Activated naive CD8-positive, alpha-beta T cell treated with anti-CD3 and anti-CD28 coated beads for 36 hours (primary cell): ENCODE measurements around the gene HINT2. TPM values are rescaled to one million over a fixed set of nuclear protein-coding genes. Genes with fewer than 3 reads are reported as not detected.

Source experiments
- DNase-seq: peaks from one replicate; pipeline ENCODE4 v3.0.0; 2021
- H3K27ac Mint-ChIP-seq: one replicate; pipeline ENCODE4 v1.8.0; 2022; ENCODE audit warnings: mild to moderate bottlenecking, moderate library complexity, mixed read lengths
- H3K27me3 Mint-ChIP-seq: one replicate; pipeline ENCODE4 v1.8.0; 2022; ENCODE audit warnings: mild to moderate bottlenecking, mixed read lengths
- H3K36me3 Mint-ChIP-seq: one replicate; pipeline ENCODE4 v1.8.0; 2021; ENCODE audit warnings: mild to moderate bottlenecking, mixed read lengths
- H3K4me1 Mint-ChIP-seq: one replicate; pipeline ENCODE4 v1.8.0; 2021; ENCODE audit warnings: mixed read lengths
- H3K4me3 Mint-ChIP-seq: one replicate; pipeline ENCODE4 v1.8.0; 2022; ENCODE audit warnings: mild to moderate bottlenecking, moderate library complexity, mixed read lengths
- H3K9me3 Mint-ChIP-seq: one replicate; pipeline ENCODE4 v1.8.0; 2022; ENCODE audit warnings: mixed read lengths
- total RNA-seq, 2 experiments: library from RNA; stranded (reverse); gene quantifications; one replicate each; pipeline ENCODE4 v1.2.3, GENCODE V29; 2021

Gene HINT2
- total RNA-seq, 2 experiments from 2014 or later: 65.0 to 70.1 TPM

GRCh38 chr9:35806101-35806500, 8.7 kb downstream of the HINT2 start:
- H3K4me1 Mint-ChIP-seq: peaks cover 7% of the 10 kb centered on the region
- H3K9me3 Mint-ChIP-seq: no peaks in the 10 kb centered on the region

DNA sequence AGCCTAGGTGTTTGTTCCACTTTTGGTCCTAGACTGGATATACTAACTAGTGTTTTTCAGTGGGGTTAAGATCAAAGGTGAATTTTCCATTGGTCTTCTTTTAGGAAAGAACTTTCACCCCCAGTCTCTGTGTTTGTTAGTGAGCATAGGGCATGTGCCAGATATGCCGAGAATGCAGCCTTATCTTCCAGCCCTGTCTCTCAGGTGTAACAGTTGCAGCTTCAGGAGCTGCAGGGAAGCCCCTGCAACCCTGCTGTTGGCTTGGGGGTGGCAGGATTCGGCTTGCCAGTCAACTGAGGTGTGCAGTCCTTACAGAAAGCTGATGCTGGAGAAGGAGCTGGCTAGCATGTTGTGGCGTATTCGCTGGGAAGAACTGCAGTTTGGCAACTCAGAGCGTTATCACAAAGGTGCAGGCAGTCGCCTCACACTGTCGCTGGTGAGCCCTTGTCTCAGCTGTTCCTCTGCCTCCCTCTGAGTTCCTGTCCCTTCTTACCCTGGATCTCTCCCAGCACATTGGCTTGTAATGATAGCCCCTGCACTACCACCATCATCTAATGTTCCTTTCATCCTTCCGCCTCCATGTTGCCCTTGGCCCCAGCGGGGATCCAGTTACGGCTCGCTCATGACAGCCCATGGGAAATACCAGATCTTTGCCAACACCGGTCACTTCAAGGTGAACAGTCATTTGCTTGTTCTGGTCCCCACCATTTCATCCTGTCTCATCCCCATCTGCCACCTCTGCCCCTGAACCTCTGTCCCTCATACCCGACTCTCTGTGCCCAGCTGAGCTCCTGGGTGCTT, 13.3 kb downstream of the HINT2 start:
- Mint-ChIP-seq H3K27me3 (no peaks in the 10 kb centered on the region), H3K9me3 (no peaks in the 10 kb centered on the region), H3K4me1 (peaks cover 7% of the 10 kb centered on the region), H3K4me3 (no peak overlapping the region), H3K36me3 (peaks cover 12% of the 10 kb centered on the region), H3K27ac (no peak overlapping the region)
- DNase-seq: no peak

More at GRCh38 chr9:35806101-35806500, 8.7 kb downstream of the HINT2 start:
- Mint-ChIP-seq H3K4me3 (no peak overlapping the region), H3K27ac (no peak overlapping the region), H3K36me3 (peaks cover 9% of the 10 kb centered on the region), H3K27me3 (no peaks in the 10 kb centered on the region)
- no peak for DNase-seq

- no peak overlapping the region for H3K4me3 Mint-ChIP-seq
- peaks cover 7% of the 10 kb centered on the region for H3K4me1 Mint-ChIP-seq
- H3K9me3 Mint-ChIP-seq: no peaks in the 10 kb centered on the region
- H3K27ac Mint-ChIP-seq: no peak overlapping the region
- no peaks in the 10 kb centered on the region for H3K27me3 Mint-ChIP-seq
- peaks cover 10% of the 10 kb centered on the region for H3K36me3 Mint-ChIP-seq
- no peak for DNase-seq
Observed at GRCh38 chr9:35800530-35800929, 14.3 kb downstream of the HINT2 start.

DNA sequence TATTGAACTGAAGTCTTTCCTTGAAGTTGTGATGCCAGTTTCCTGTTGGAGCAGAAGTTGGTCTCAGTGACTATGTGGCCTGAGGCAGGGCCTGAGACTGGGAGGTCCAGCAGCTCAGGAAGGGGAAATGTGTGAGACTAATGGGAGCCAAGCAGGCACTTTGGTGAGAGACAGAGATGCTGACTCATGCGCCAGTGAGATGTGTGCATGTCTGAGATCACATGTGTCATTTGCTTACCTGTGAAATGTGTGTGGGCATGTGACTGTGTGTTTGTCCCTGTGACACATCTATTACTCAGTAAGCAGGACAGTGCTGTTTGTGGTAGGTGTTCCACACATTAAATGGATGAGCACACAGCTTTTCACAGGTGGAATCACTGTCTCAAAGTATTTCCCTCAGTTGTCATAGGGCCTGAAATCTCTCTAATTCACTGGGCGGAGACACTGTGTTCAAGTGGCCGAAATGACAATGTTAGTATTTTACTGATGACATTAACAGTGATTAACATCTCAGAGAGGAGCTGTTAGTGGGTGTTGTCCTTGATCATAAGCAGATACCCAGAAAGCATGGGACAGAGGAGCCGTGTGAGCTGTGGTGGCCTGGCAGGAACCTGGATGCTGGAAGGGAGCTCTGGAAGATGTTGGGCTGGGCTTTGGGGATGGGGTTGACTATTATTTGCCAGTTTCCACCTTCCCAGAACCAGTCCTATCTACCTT, 16.0 kb downstream of the HINT2 start:
- Mint-ChIP-seq H3K9me3 (no peaks in the 10 kb centered on the region), H3K27ac (no peak overlapping the region), H3K4me3 (no peak overlapping the region), H3K27me3 (no peaks in the 10 kb centered on the region), H3K36me3 (peaks cover 12% of the 10 kb centered on the region), H3K4me1 (peaks cover 11% of the 10 kb centered on the region)
- no peak for DNase-seq

DNA sequence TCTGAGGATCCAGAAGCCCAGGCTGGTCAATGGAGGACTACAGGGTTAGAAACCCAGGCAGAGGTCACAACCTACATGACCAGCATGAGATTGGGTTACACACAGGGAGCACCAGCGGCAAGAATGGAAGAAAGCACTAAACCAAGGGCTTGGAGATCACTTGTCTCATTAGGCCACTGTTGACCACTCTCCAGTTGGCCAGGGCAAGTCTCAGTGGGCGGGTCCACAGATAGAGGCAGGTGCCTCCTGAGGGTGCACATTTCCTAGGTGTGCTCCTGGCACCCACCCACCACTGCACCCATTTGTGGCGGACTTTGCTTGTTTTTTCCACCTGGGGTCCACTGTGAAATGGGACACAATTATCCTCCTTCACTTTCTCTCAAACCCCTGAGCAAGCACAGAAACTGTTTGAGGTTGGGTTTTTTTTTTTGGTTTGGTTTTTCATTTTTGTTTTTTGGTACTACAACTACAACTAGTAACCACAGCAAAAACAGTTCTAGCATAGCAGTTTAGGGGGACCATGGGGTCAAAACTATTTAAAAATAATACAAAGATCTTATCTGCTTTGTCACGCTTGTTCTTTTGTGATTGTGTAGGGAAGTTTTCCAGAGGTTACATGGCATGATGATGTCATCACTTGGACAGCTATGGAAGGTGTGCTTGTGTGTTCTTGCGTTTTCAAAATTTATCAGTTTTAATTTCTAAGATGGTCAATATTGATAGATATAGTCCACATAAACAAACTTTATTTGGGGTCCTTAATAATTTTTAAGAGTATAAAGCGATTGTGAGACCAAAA, 17.3 kb downstream of the HINT2 start:
- H3K27me3 Mint-ChIP-seq: no peaks in the 10 kb centered on the region
- H3K9me3 Mint-ChIP-seq: no peaks in the 10 kb centered on the region
- H3K36me3 Mint-ChIP-seq: peaks cover 11% of the 10 kb centered on the region
- no peak overlapping the region for H3K27ac Mint-ChIP-seq
- peaks cover 11% of the 10 kb centered on the region for H3K4me1 Mint-ChIP-seq
- no peak for DNase-seq
- no peak overlapping the region for H3K4me3 Mint-ChIP-seq

GRCh38 chr9:35795695-35796094, 19.1 kb downstream of the HINT2 start:
- H3K27me3 Mint-ChIP-seq: no peaks in the 10 kb centered on the region
- H3K36me3 Mint-ChIP-seq: peaks cover 5% of the 10 kb centered on the region
- no peak for DNase-seq

GRCh38 chr9:35793461-35793860, 21.4 kb downstream of the HINT2 start:
- Mint-ChIP-seq H3K4me1 (peaks cover 7% of the 10 kb centered on the region), H3K4me3 (no peak overlapping the region), H3K36me3 (peaks cover 2% of the 10 kb centered on the region), H3K27ac (peak overlapping the region; percentile 3), H3K27me3 (no peaks in the 10 kb centered on the region), H3K9me3 (no peaks in the 10 kb centered on the region)
- DNase-seq: no peak

More at GRCh38 chr9:35795695-35796094, 19.1 kb downstream of the HINT2 start:
- H3K4me3 Mint-ChIP-seq: no peak overlapping the region
- H3K4me1 Mint-ChIP-seq: peaks cover 11% of the 10 kb centered on the region
- H3K9me3 Mint-ChIP-seq: no peaks in the 10 kb centered on the region
- no peak overlapping the region for H3K27ac Mint-ChIP-seq

DNA sequence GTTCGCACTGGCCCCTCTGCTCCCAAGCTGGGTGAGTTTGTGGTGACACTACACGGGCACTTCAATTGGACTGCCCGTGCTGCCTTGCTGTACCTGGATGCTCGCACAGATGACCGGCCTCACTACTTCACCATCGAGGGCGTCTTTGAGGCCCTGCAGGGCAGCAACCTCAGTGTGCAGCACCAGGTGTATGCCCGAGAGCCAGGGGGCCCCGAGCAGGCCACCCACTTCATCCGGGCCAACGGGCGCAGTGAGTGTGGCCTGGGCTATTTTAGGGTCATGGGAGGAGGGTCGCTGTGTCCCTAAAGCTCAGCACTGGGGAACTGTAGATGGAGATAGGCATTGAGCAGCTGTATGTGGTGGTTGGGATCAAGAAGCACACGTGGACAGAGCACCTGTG, 22.0 kb downstream of the HINT2 start:
- H3K27ac Mint-ChIP-seq: peak overlapping the region; percentile 3
- peaks cover 5% of the 10 kb centered on the region for H3K4me1 Mint-ChIP-seq
- no peak overlapping the region for H3K4me3 Mint-ChIP-seq
- no peaks in the 10 kb centered on the region for H3K27me3 Mint-ChIP-seq
- peaks cover 2% of the 10 kb centered on the region for H3K36me3 Mint-ChIP-seq
- DNase-seq: no peak
- H3K9me3 Mint-ChIP-seq: no peaks in the 10 kb centered on the region

- peaks cover 4% of the 10 kb centered on the region for H3K4me1 Mint-ChIP-seq
- H3K27ac Mint-ChIP-seq: no peak overlapping the region
- H3K36me3 Mint-ChIP-seq: peaks cover 2% of the 10 kb centered on the region
- H3K9me3 Mint-ChIP-seq: no peaks in the 10 kb centered on the region
- DNase-seq: no peak
- H3K4me3 Mint-ChIP-seq: no peak overlapping the region
- H3K27me3 Mint-ChIP-seq: no peaks in the 10 kb centered on the region
Observed at GRCh38 chr9:35792024-35792813, 22.6 kb downstream of the HINT2 start.

GRCh38 chr9:35791297-35791921, 23.4 kb downstream of the HINT2 start, which contains the start of gene NPR2:
NPR2 (plus strand) TSS chr9:35791591; CDS start chr9:35792409, 818 bp downstream.
- no peaks in the 10 kb centered on the region for H3K27me3 Mint-ChIP-seq
- no peak for DNase-seq
- H3K27ac Mint-ChIP-seq: no peak within 1 kb of the TSS
- peaks cover 4% of the 10 kb centered on the region for H3K36me3 Mint-ChIP-seq
- H3K4me1 Mint-ChIP-seq: peaks cover 4% of the 10 kb centered on the region
- no peak within 1 kb of the TSS for H3K4me3 Mint-ChIP-seq
- H3K9me3 Mint-ChIP-seq: no peaks in the 10 kb centered on the region

DNA sequence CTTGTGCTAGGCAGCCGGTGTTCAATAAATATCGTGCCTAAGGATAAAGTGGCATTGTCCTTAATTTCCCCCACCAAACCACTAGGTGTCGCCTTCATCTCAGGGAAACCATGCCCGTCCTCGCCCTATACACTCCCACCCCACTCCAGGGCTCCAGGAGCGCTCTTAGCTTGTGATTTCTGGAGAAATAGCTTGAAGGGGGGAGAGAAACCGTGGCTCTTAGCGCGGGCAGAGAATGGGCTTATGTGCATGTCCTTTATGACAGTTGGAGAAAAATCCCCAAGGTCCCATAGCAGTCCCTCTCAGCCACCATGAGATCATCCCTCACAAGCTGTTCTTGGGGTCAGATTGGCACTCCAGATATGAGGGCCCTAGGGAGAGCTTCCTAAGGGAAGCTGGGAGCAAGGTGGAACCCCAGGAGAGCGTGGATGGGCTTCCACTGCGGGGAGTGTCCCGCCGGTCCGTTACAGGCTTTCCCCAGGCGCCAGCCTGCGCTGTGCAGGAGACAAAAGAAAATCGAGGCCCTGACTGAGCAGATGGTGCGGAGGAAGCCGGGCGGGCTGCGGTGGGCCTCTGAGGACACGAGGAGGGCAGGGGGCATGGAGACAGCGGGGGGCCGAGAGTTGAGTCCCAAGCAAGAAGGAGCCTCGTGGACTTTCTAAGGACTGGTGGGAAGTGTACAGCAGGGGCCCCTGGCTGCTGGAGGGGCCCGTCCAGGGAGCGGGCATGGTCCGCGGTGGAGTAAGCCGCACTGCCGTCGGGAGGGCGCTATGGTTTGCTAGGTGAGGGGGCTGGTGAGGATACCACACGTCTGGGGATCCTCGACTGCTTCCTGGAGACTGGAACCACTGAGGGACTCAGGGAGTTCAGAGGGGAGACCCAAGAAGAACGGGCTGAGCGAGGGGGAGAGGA, 24.2 kb downstream of the HINT2 start:
- peak; percentile 42 for DNase-seq
- Mint-ChIP-seq H3K4me3 (no peak overlapping the region), H3K9me3 (no peaks in the 10 kb centered on the region), H3K4me1 (peaks cover 4% of the 10 kb centered on the region), H3K27ac (no peak overlapping the region), H3K27me3 (no peaks in the 10 kb centered on the region), H3K36me3 (peaks cover 4% of the 10 kb centered on the region)

DNA sequence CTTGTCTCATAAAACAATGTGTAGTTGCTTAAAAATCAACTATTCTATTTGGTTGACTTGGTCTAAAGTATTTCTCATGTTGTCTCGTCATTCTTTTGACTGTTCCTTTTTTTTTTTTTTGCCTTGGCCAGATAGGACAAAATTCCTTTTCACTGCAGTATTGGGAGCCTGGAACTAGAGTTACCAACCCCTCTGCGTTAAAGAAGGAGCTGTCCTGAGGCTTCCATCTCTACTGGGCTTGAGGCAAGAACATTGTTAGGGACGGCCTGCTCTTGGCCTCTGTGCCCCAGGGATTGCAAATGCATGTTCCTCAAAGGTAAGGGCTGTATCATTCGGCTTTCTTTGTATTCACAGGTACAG, 24.8 kb downstream of the HINT2 start:
- DNase-seq: no peak
- Mint-ChIP-seq H3K4me1 (peaks cover 4% of the 10 kb centered on the region), H3K27me3 (no peaks in the 10 kb centered on the region), H3K36me3 (peaks cover 2% of the 10 kb centered on the region), H3K4me3 (no peak overlapping the region), H3K27ac (no peak overlapping the region), H3K9me3 (no peaks in the 10 kb centered on the region)

- Mint-ChIP-seq H3K4me3 (no peak overlapping the region), H3K36me3 (peaks cover 2% of the 10 kb centered on the region), H3K4me1 (peaks cover 4% of the 10 kb centered on the region), H3K27ac (no peak overlapping the region), H3K27me3 (no peaks in the 10 kb centered on the region), H3K9me3 (no peaks in the 10 kb centered on the region)
- DNase-seq: no peak
Observed at GRCh38 chr9:35789541-35789940, 25.3 kb downstream of the HINT2 start.
